Measurements from ENCODE around the gene ZNF423.

DNA sequence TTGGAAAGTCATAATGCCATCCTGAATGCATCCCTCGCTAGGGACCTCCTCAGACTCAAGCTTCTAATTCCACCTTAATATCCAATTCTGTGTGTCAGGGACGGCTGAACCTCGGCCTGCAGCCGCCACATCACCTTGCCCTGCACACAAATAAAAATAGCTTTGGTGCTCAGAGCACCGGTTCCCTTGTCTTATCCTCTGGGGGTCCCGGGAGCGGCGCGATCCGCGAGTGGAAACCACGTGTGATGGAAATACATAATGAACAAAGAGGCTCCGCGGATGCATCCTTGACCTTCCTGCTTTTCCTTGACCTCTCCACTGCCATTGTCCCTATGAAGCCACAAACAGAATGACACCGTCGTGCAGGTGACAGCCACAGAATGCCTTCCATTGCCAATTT lies 143.4 kb downstream of the ZNF423 start:
- no peak for TF ChIP-seq POLR2AphosphoS5 (IDR thresholded peaks at IDR 0.05; ENCODE audit: low read depth, low read length)
- no peak for TF ChIP-seq SIN3A (IDR thresholded peaks at IDR 0.05; ENCODE audit: borderline replicate concordance, insufficient read depth, low read length)
- no peak for TF ChIP-seq TAF1 (IDR thresholded peaks at IDR 0.05; ENCODE audit: borderline replicate concordance, insufficient read depth, low read length)

All from PFSK-1 (cell line).